Astrocyte of the cerebellum (primary cell): ENCODE results near the gene TMPRSS2.

Experiments used
- DNase-seq: peaks from one replicate; pipeline ENCODE4 v3.0.0-alpha.2; 2011; ENCODE audit warnings: low read depth
- H3K4me3 ChIP-seq: 2 replicates; pipeline ENCODE4 v1.5.1; 2011; ENCODE audit warnings: mild to moderate bottlenecking, low read depth, low read length, moderate library complexity
- CTCF ChIP-seq: IDR thresholded peaks from 2 replicates; pipeline ENCODE4 v1.5.1; 2012; ENCODE audit warnings: low read length, low read depth, moderate library complexity, mild to moderate bottlenecking; ENCODE audit errors: missing control alignments
- in situ Hi-C: cut with HindIII; loops from 2 replicates; pipeline ENCODE4 v1.10.0; 2017; ENCODE audit warnings: low sequenced_read_pairs

Gene TMPRSS2

GRCh38 chr21:41511858-41512257, 3.9 kb upstream of the TMPRSS2 start:
- in situ Hi-C loops = no loop called here
- H3K4me3 ChIP-seq = no peak overlapping the region
- no peak for TF ChIP-seq CTCF
- no peak for DNase-seq

GRCh38 chr21:41510500-41510899, 2.5 kb upstream of the TMPRSS2 start:
- TF ChIP-seq CTCF = no peak
- in situ Hi-C loops = no loop called here
- no peak for DNase-seq
- H3K4me3 ChIP-seq = no peak overlapping the region

- no peak overlapping the region for H3K4me3 ChIP-seq
- in situ Hi-C loops = no loop called here
- no peak for DNase-seq
- TF ChIP-seq CTCF = no peak
Measured at GRCh38 chr21:41509733-41510132, 1.8 kb upstream of the TMPRSS2 start.

- H3K4me3 ChIP-seq = no peak overlapping the region
- no peak for TF ChIP-seq CTCF
- DNase-seq = no peak
- in situ Hi-C loops = no loop called here
Measured at GRCh38 chr21:41509145-41509496, 1.2 kb upstream of the TMPRSS2 start.

- no peak for DNase-seq
- no peak for TF ChIP-seq CTCF
- in situ Hi-C loops = no loop called here
- no peak overlapping the region for H3K4me3 ChIP-seq
Measured at GRCh38 chr21:41508415-41509144, 622 bp upstream of the TMPRSS2 start.

GRCh38 chr21:41506611-41507520, 1.1 kb downstream of the TMPRSS2 start:
- DNase-seq = no peak
- in situ Hi-C loops = no loop called here
- H3K4me3 ChIP-seq = peak overlapping the region; percentile 28
- no peak for TF ChIP-seq CTCF
